Mucosa of descending colon (tissue), 3 donors: ENCODE results near the gene CYTH1. TPM values are rescaled to one million over a fixed set of nuclear protein-coding genes. Genes with fewer than 3 reads are reported as not detected.

ENCODE experiments used
- ATAC-seq: fragments of 200-7000 bp; cut with Tn5 transposase; one replicate; pipeline ENCODE4 v1.9.1; 2020; ENCODE audit warnings: mild to moderate bottlenecking, moderate library complexity
- DNase-seq, 3 donors: peaks; one replicate each; pipeline ENCODE4 v3.0.0-alpha.2; 2020
- H3K36me3 ChIP-seq: fragments of 200-600 bp; one replicate; pipeline ENCODE4 v1.8.0; 2021; ENCODE audit warnings: low read depth, mild to moderate bottlenecking
- H3K4me1 ChIP-seq: fragments of 200-600 bp; one replicate; pipeline ENCODE4 v1.8.0; 2021; ENCODE audit warnings: low read depth, mild to moderate bottlenecking
- H3K4me3 ChIP-seq: fragments of 200-600 bp; one replicate; pipeline ENCODE4 v1.8.0; 2021; ENCODE audit warnings: mild to moderate bottlenecking
- H3K9me3 ChIP-seq: fragments of 200-600 bp; one replicate; pipeline ENCODE4 v1.8.0; 2021; ENCODE audit warnings: mild to moderate bottlenecking
- CTCF ChIP-seq: fragments of 200-600 bp; IDR thresholded peaks from one replicate; pipeline ENCODE4 v1.8.0; 2022; ENCODE audit warnings: antibody characterized with exemption, mild to moderate bottlenecking
- intact Hi-C, 2 donors: fragments of 100-400 bp; cut with DNase I in 1 of 2; cut with micrococcal nuclease in 1 of 2; formaldehyde crosslinking; loops; one replicate each; pipeline versions ENCODE4 v1.11.0 to v1.11.1; 2022; cut with DNase I, micrococcal nuclease
- total RNA-seq, 3 donors: library from RNA; stranded (reverse); fragmentation: NEBNext Ultra II Directional in 2 of 3; extraction: Animal tissue kit (Norgen Biotek cat#: 25700) in 2 of 3; gene quantifications; one replicate each; pipeline versions ENCODE4 v1.2.1 to v1.2.4, GENCODE V29; 2021 to 2023
- donor health status: DM: no; HTN: no; CAD: no; lungs with moderate emphysema.
- donor health status: DM: no; HTN: no; CAD: no.
- donor health status: DM: no; HTN: yes; CAD: no.

The CYTH1 gene
- total RNA-seq, 3 donors from 2014 or later: 60.3 to 99.4 (median 91.6) TPM

- no peaks in the 10 kb centered on the region for H3K36me3 ChIP-seq
- DNase-seq (no peak), ATAC-seq (no peak)
- no peak for TF ChIP-seq CTCF
- intact Hi-C loops: no loop called here
- no peak overlapping the region for H3K4me3 ChIP-seq
- H3K4me1 ChIP-seq: peaks cover 38% of the 10 kb centered on the region
- H3K9me3 ChIP-seq: no peaks in the 10 kb centered on the region
Observed at GRCh38 chr17:78726513-78726912, 55.6 kb downstream of the CYTH1 start.

- no peak for TF ChIP-seq CTCF
- H3K9me3 ChIP-seq: no peaks in the 10 kb centered on the region
- DNase-seq: no peak
- no peaks in the 10 kb centered on the region for H3K36me3 ChIP-seq
- intact Hi-C loops: no loop called here
- H3K4me1 ChIP-seq: peaks cover 48% of the 10 kb centered on the region
- peak; percentile 13 for ATAC-seq
- H3K4me3 ChIP-seq: no peak overlapping the region
Observed at GRCh38 chr17:78725448-78726021, 56.5 kb downstream of the CYTH1 start.

GRCh38 chr17:78724999-78725398, 57.1 kb downstream of the CYTH1 start:
- TF ChIP-seq CTCF: no peak
- Histone ChIP-seq H3K4me1 (peaks cover 51% of the 10 kb centered on the region), H3K36me3 (no peaks in the 10 kb centered on the region), H3K4me3 (no peak overlapping the region), H3K9me3 (no peaks in the 10 kb centered on the region)
- intact Hi-C loops: no loop called here
- no peak for ATAC-seq
- DNase-seq: no peak

GRCh38 chr17:78724544-78724943, 57.5 kb downstream of the CYTH1 start:
- ATAC-seq (peak; percentile 46), DNase-seq (no peak)
- TF ChIP-seq CTCF: no peak
- H3K4me1 ChIP-seq: peaks cover 56% of the 10 kb centered on the region
- no peaks in the 10 kb centered on the region for H3K36me3 ChIP-seq
- H3K9me3 ChIP-seq: no peaks in the 10 kb centered on the region
- H3K4me3 ChIP-seq: no peak overlapping the region
- intact Hi-C loops: no loop called here

GRCh38 chr17:78723957-78724356, 58.1 kb downstream of the CYTH1 start:
- intact Hi-C loops: no loop called here
- Histone ChIP-seq H3K9me3 (no peaks in the 10 kb centered on the region), H3K4me3 (no peak overlapping the region), H3K36me3 (no peaks in the 10 kb centered on the region), H3K4me1 (peaks cover 60% of the 10 kb centered on the region)
- no peak for TF ChIP-seq CTCF
- ATAC-seq: no peak
- no peak for DNase-seq
